ENCODE data around the gene ADGRG7.
A peak's percentile ranks its signal among the peaks of the same experiment; 100 is the strongest.

ADGRG7 gene

GRCh38 chr3:100709842-100710260, 100.5 kb downstream of the ADGRG7 start:
- H3K4me3 ChIP-seq (ENCODE audit: low read length), result peak overlapping the region; percentile 85
- TF ChIP-seq CTCF (conservative IDR thresholded peaks at IDR 0.05; ENCODE audit: low read length), result no peak

GRCh38 chr3:100710261-100710968, 101.0 kb downstream of the ADGRG7 start:
- peak; percentile 55 for TF ChIP-seq CTCF (conservative IDR thresholded peaks at IDR 0.05; ENCODE audit: low read length)
- DNase-seq (ENCODE audit: low read depth), result peak; percentile 73
- peak overlapping the region; percentile 85 for H3K4me3 ChIP-seq (ENCODE audit: low read length)

More at GRCh38 chr3:100709842-100710260, 100.5 kb downstream of the ADGRG7 start:
- peak; percentile 40 for DNase-seq (ENCODE audit: low read depth)

- no peak for DNase-seq (ENCODE audit: low read depth)
- no peak for TF ChIP-seq CTCF (conservative IDR thresholded peaks at IDR 0.05; ENCODE audit: low read length)
Observed at GRCh38 chr3:100715176-100715575, 105.8 kb downstream of the ADGRG7 start.

GRCh38 chr3:100717063-100717462, 107.7 kb downstream of the ADGRG7 start:
- no peak overlapping the region for H3K4me3 ChIP-seq (ENCODE audit: low read length)
- no peak for DNase-seq (ENCODE audit: low read depth)
- no peak for TF ChIP-seq CTCF (conservative IDR thresholded peaks at IDR 0.05; ENCODE audit: low read length)

More at GRCh38 chr3:100715176-100715575, 105.8 kb downstream of the ADGRG7 start:
- H3K4me3 ChIP-seq (ENCODE audit: low read length), result no peak overlapping the region

GRCh38 chr3:100717637-100718487, 108.5 kb downstream of the ADGRG7 start:
- no peak for TF ChIP-seq CTCF (conservative IDR thresholded peaks at IDR 0.05; ENCODE audit: low read length)
- no peak for DNase-seq (ENCODE audit: low read depth)
- no peak overlapping the region for H3K4me3 ChIP-seq (ENCODE audit: low read length)

GRCh38 chr3:100719136-100719535, 109.7 kb downstream of the ADGRG7 start:
- peak; percentile 18 for DNase-seq (ENCODE audit: low read depth)
- TF ChIP-seq CTCF (conservative IDR thresholded peaks at IDR 0.05; ENCODE audit: low read length), result no peak
- H3K4me3 ChIP-seq (ENCODE audit: low read length), result no peak overlapping the region
